Measurements from ENCODE around the gene PPP2R2C.

The PPP2R2C gene

DNA sequence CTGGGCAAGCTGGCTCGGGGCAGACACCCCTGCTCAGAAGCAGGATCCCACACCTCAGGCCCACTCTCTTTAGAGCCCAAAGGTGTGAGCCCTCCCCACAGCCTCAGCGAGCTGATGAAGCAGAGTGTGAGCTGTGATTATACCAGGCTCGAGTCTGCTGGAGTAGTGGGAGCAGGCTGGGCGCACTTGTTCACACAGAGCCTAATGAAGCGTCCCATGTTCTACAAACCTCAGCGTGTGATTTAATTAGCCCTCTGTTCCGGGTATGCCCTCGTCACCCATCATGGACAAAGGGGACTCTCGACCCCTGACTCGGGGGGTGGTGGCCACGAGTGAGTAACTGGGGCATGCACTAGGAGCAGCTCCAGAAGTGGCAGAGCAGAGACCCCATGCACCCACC is 62.3 kb downstream of the PPP2R2C start:
- Histone ChIP-seq H3K14ac (ENCODE audit: low read length in 2 of 2) (no peak overlapping the region), H4K91ac (ENCODE audit: low read length) (no peak overlapping the region), H2AK5ac (ENCODE audit: low read length, severe bottlenecking) (no peak overlapping the region), H3K4me1 (ENCODE audit: control insufficient read depth, insufficient read depth, low read depth, low read length) (no peaks in the 10 kb centered on the region), H2BK12ac (ENCODE audit: low read length in 2 of 2) (no peak overlapping the region), H2BK120ac (ENCODE audit: low read depth, low read length) (no peak overlapping the region), H3K36me3 (ENCODE audit: control insufficient read depth in 1 of 2, insufficient read depth in 2 of 2, low read depth in 1 of 2, low read length in 2 of 2) (no peaks in the 10 kb centered on the region), H3K18ac (ENCODE audit: low read depth in 1 of 2, low read length in 2 of 2) (no peak overlapping the region), H2AFZ (ENCODE audit: low read depth, low read length) (no peak overlapping the region), H3K9me3 (ENCODE audit: control insufficient read depth, low read length) (no peaks in the 10 kb centered on the region), H3K4me3 (ENCODE audit: insufficient read depth in 1 of 2, low read depth in 1 of 2, low read length in 2 of 2) (no peak overlapping the region), H2BK5ac (ENCODE audit: low read depth, low read length, poor library complexity, severe bottlenecking) (no peak overlapping the region), H3K23ac (ENCODE audit: low read length in 2 of 2) (no peak overlapping the region), H3K27me3 (ENCODE audit: control insufficient read depth in 1 of 2, insufficient read depth in 1 of 2, low read length in 2 of 2) (peaks cover 14 to 39% of the 10 kb centered on the region in 2 experiments), H3K4me2 (ENCODE audit: low read length, poor library complexity, severe bottlenecking) (no peak overlapping the region), H3K27ac (ENCODE audit: low read length, poor library complexity, severe bottlenecking) (no peak overlapping the region), H4K8ac (ENCODE audit: low read length) (no peak overlapping the region), H2BK15ac (ENCODE audit: low read depth, poor library complexity, severe bottlenecking) (no peak overlapping the region), H3K4ac (ENCODE audit: low read depth in 1 of 2, low read length in 2 of 2) (no peak overlapping the region), H3K9ac (ENCODE audit: low read length) (no peak overlapping the region), H3K79me1 (replicated peaks; ENCODE audit: low read length, poor library complexity, severe bottlenecking) (no peaks in the 10 kb centered on the region)
- 85% methylated on average over 11 of the region's 11 CpGs for WGBS
- no peak for DNase-seq

- Histone ChIP-seq H2BK120ac (ENCODE audit: low read depth, low read length) (no peak overlapping the region), H3K9me3 (ENCODE audit: control insufficient read depth, low read length) (no peaks in the 10 kb centered on the region), H2BK15ac (ENCODE audit: low read depth, poor library complexity, severe bottlenecking) (no peak overlapping the region), H3K9ac (ENCODE audit: low read length) (no peak overlapping the region), H3K23ac (ENCODE audit: low read length in 2 of 2) (no peak overlapping the region), H3K18ac (ENCODE audit: low read depth in 1 of 2, low read length in 2 of 2) (no peak overlapping the region), H2BK12ac (ENCODE audit: low read length in 2 of 2) (no peak overlapping the region), H3K27me3 (ENCODE audit: control insufficient read depth in 1 of 2, insufficient read depth in 1 of 2, low read length in 2 of 2) (peaks cover 21 to 40% of the 10 kb centered on the region in 2 experiments), H3K79me1 (replicated peaks; ENCODE audit: low read length, poor library complexity, severe bottlenecking) (no peaks in the 10 kb centered on the region), H3K4me2 (ENCODE audit: low read length, poor library complexity, severe bottlenecking) (no peak overlapping the region), H2AK5ac (ENCODE audit: low read length, severe bottlenecking) (no peak overlapping the region), H3K36me3 (ENCODE audit: control insufficient read depth in 1 of 2, insufficient read depth in 2 of 2, low read depth in 1 of 2, low read length in 2 of 2) (no peaks in the 10 kb centered on the region), H2AFZ (ENCODE audit: low read depth, low read length) (no peak overlapping the region), H3K14ac (ENCODE audit: low read length in 2 of 2) (no peak overlapping the region), H3K4me3 (ENCODE audit: insufficient read depth in 1 of 2, low read depth in 1 of 2, low read length in 2 of 2) (no peak overlapping the region), H2BK5ac (ENCODE audit: low read depth, low read length, poor library complexity, severe bottlenecking) (no peak overlapping the region), H3K4me1 (ENCODE audit: control insufficient read depth, insufficient read depth, low read depth, low read length) (no peaks in the 10 kb centered on the region), H3K27ac (ENCODE audit: low read length, poor library complexity, severe bottlenecking) (no peak overlapping the region), H4K91ac (ENCODE audit: low read length) (peak overlapping the region; percentile 7), H3K4ac (ENCODE audit: low read depth in 1 of 2, low read length in 2 of 2) (no peak overlapping the region), H4K8ac (ENCODE audit: low read length) (no peak overlapping the region)
- 65% methylated on average over 6 of the region's 6 CpGs for WGBS
- DNase-seq, result no peak
Measured at GRCh38 chr4:6409381-6409780, 63.0 kb downstream of the PPP2R2C start.

DNA sequence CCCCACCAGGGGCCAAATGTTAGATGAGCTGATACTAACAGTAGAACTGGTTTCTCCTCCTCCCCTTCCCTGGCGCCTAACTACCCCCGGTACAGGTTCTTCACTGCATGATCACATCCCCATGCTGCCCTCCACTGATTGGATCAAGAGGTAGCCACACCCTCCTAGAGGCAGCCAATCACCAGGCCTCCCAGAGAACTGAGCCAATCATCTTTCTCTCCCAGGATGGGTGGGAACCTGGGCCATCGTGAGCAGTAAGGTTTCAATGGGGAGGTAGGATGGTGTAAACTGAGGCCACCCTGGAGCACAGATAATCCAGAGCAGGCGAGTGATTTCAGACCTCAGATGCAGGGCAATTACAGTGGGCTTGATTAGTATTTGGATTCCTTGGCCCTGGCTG is 64.2 kb downstream of the PPP2R2C start:
- no peak overlapping the region for H3K9ac ChIP-seq (ENCODE audit: low read length)
- H2AK5ac ChIP-seq (ENCODE audit: low read length, severe bottlenecking), result no peak overlapping the region
- no peak overlapping the region for H3K23ac ChIP-seq (ENCODE audit: low read length in 2 of 2)
- H2BK12ac ChIP-seq (ENCODE audit: low read length in 2 of 2), result no peak overlapping the region
- no peaks in the 10 kb centered on the region for H3K9me3 ChIP-seq (ENCODE audit: control insufficient read depth, low read length)
- H3K27me3 ChIP-seq (ENCODE audit: control insufficient read depth in 1 of 2, insufficient read depth in 1 of 2, low read length in 2 of 2), result peaks cover 32 to 45% of the 10 kb centered on the region in 2 experiments
- no peak overlapping the region for H3K14ac ChIP-seq (ENCODE audit: low read length in 2 of 2)
- H2BK120ac ChIP-seq (ENCODE audit: low read depth, low read length), result no peak overlapping the region
- no peaks in the 10 kb centered on the region for H3K4me1 ChIP-seq (ENCODE audit: control insufficient read depth, insufficient read depth, low read depth, low read length)
- no peak overlapping the region for H2BK15ac ChIP-seq (ENCODE audit: low read depth, poor library complexity, severe bottlenecking)
- no peak overlapping the region for H3K4me2 ChIP-seq (ENCODE audit: low read length, poor library complexity, severe bottlenecking)
- H3K4me3 ChIP-seq (ENCODE audit: insufficient read depth in 1 of 2, low read depth in 1 of 2, low read length in 2 of 2), result no peak overlapping the region
- no peak overlapping the region for H3K27ac ChIP-seq (ENCODE audit: low read length, poor library complexity, severe bottlenecking)
- no peak overlapping the region for H2AFZ ChIP-seq (ENCODE audit: low read depth, low read length)
- 75% methylated on average over 4 of the region's 4 CpGs for WGBS
- no peak overlapping the region for H2BK5ac ChIP-seq (ENCODE audit: low read depth, low read length, poor library complexity, severe bottlenecking)
- H3K79me1 ChIP-seq (replicated peaks; ENCODE audit: low read length, poor library complexity, severe bottlenecking), result no peaks in the 10 kb centered on the region
- no peak overlapping the region for H3K4ac ChIP-seq (ENCODE audit: low read depth in 1 of 2, low read length in 2 of 2)
- H4K91ac ChIP-seq (ENCODE audit: low read length), result no peak overlapping the region
- DNase-seq, result no peak
- H3K18ac ChIP-seq (ENCODE audit: low read depth in 1 of 2, low read length in 2 of 2), result no peak overlapping the region
- no peaks in the 10 kb centered on the region for H3K36me3 ChIP-seq (ENCODE audit: control insufficient read depth in 1 of 2, insufficient read depth in 2 of 2, low read depth in 1 of 2, low read length in 2 of 2)
- H4K8ac ChIP-seq (ENCODE audit: low read length), result no peak overlapping the region

GRCh38 chr4:6405397-6405706 is 67.1 kb downstream of the PPP2R2C start:
- Histone ChIP-seq H3K23ac (ENCODE audit: low read length in 2 of 2) (no peak overlapping the region), H3K4me3 (ENCODE audit: insufficient read depth in 1 of 2, low read depth in 1 of 2, low read length in 2 of 2) (no peak overlapping the region), H3K36me3 (ENCODE audit: control insufficient read depth in 1 of 2, insufficient read depth in 2 of 2, low read depth in 1 of 2, low read length in 2 of 2) (no peaks in the 10 kb centered on the region), H3K27me3 (ENCODE audit: control insufficient read depth in 1 of 2, insufficient read depth in 1 of 2, low read length in 2 of 2) (peaks cover 54 to 72% of the 10 kb centered on the region in 2 experiments), H3K4me2 (ENCODE audit: low read length, poor library complexity, severe bottlenecking) (no peak overlapping the region), H3K4me1 (ENCODE audit: control insufficient read depth, insufficient read depth, low read depth, low read length) (no peaks in the 10 kb centered on the region), H2BK15ac (ENCODE audit: low read depth, poor library complexity, severe bottlenecking) (no peak overlapping the region), H2AFZ (ENCODE audit: low read depth, low read length) (no peak overlapping the region), H3K9me3 (ENCODE audit: control insufficient read depth, low read length) (no peaks in the 10 kb centered on the region), H2BK12ac (ENCODE audit: low read length in 2 of 2) (no peak overlapping the region), H3K14ac (ENCODE audit: low read length in 2 of 2) (no peak overlapping the region), H3K27ac (ENCODE audit: low read length, poor library complexity, severe bottlenecking) (no peak overlapping the region), H3K9ac (ENCODE audit: low read length) (no peak overlapping the region), H4K8ac (ENCODE audit: low read length) (no peak overlapping the region), H3K79me1 (replicated peaks; ENCODE audit: low read length, poor library complexity, severe bottlenecking) (no peaks in the 10 kb centered on the region), H4K91ac (ENCODE audit: low read length) (no peak overlapping the region), H3K18ac (ENCODE audit: low read depth in 1 of 2, low read length in 2 of 2) (no peak overlapping the region), H2BK120ac (ENCODE audit: low read depth, low read length) (no peak overlapping the region), H3K4ac (ENCODE audit: low read depth in 1 of 2, low read length in 2 of 2) (no peak overlapping the region), H2AK5ac (ENCODE audit: low read length, severe bottlenecking) (no peak overlapping the region), H2BK5ac (ENCODE audit: low read depth, low read length, poor library complexity, severe bottlenecking) (no peak overlapping the region)
- DNase-seq, result no peak
- WGBS, result no CpG with 5 or more reads among the region's 2 CpGs
